ENCODE data around the gene ZNF318.
"Not testable (repeated sequence)": the region's sequence is repeated elsewhere in the genome, so short reads cannot be mapped to it uniquely, and the experiment has no call there.

- TF ChIP-seq CTCF, POLR2A (IDR thresholded peaks at IDR 0.05): not testable (repeated sequence)
Observed at GRCh38 chr6:43380858-43381257, 11.4 kb upstream of the ZNF318 start.
